RPMI7951 (cell line): ENCODE measurements around the gene NOX4. TPM values are rescaled to one million over a fixed set of nuclear protein-coding genes. Genes with fewer than 3 reads are reported as not detected.

Experiments
- DNase-seq: peaks from one replicate; pipeline ENCODE4 v3.0.0-alpha.2; 2012; ENCODE audit warnings: low read depth
- total RNA-seq: library from RNA; depleted of rRNA; stranded (reverse); fragments of >200 nt; shearing (Covaris generic); gene quantifications from 2 replicates; pipeline ENCODE4 v1.2.3, GENCODE V29; 2014; rRNA removed

NOX4 gene
- 0.24 and 2.1 TPM in 2 replicates for total RNA-seq

DNA sequence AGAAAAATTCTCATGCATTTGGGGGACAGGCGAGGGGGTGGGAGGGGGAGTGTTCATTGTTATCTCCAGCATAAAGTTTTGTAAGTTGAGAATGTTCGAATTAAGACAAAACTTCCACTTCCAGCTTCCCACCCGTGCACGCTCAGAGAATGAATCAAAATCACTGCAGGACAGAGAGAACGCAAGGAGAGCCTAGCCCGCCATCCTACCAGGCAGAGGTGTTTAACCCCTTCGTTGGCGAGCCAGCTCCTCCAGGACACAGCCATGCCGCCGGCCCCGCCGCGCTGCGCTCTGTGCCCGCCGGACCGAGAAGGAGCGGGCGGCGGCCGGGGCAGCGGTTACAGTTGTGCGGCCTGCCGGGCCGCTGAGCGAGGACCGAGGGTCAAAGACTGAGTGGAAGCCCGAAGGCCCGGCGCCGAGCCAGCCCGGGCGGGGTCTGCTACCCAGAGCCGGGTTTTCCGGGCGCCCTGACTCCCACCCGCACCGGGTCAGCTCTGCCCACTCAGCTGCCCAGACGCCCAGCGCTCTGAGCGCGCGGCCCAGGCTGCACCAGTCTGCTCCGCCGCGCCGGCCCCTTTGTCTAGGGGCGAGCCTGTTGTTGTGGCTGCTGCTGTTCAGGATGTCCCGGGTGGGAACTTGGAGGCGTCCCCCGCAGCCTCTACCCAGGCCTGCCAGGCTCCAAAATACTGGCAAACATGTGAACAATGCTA, at the start of gene NOX4:
NOX4 (minus strand) TSS at position 395 of the 710 bp plus-strand sequence; CDS start at position 266, 129 bp downstream.
- peak; percentile 40 for DNase-seq

DNA sequence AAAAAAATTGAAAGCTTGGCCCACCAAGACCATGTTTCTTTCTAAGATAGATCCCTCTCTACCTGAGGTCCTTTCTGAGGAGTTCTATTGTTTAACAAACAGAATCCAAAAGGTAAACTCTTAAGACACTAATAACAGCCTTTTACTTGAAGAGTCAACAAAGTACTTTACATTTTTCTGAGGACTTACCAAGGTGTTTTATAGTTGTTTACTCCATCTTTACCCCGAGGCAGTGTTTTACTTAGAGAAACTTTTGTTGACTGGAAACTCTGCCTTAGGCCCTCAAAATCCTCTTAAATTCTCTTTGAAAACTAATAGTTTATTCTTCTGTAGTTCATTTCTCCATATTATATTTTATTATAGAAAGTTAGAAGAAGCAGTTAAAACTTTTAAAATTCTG, 49.7 kb upstream of the NOX4 start:
- DNase-seq: no peak

GRCh38 chr11:89537936-89538335, 46.8 kb upstream of the NOX4 start:
- DNase-seq: no peak

GRCh38 chr11:89536926-89537325, 45.8 kb upstream of the NOX4 start:
- no peak for DNase-seq

DNA sequence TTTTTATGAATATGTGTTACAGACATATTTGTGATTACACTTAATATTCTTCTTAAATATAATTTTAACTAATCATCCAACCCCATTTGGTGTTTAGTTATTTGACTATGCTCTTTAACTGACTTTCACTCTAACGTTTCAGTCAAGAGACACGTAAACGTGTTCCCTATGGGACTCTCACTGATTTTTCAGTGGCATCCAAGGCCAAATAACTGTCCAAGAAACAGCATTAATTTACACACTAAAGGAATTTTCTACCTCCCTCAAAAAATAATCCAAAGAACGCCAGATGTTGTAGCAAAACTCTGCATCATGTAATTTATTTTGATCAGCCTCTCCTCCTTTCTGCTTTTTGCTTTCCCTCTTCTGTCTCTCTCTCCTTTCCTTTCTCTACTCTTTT, 44.0 kb upstream of the NOX4 start:
- DNase-seq: no peak

- DNase-seq: no peak
Observed at GRCh38 chr11:89529626-89530380, 38.6 kb upstream of the NOX4 start.

GRCh38 chr11:89521792-89522191, 30.6 kb upstream of the NOX4 start:
- DNase-seq: no peak

DNA sequence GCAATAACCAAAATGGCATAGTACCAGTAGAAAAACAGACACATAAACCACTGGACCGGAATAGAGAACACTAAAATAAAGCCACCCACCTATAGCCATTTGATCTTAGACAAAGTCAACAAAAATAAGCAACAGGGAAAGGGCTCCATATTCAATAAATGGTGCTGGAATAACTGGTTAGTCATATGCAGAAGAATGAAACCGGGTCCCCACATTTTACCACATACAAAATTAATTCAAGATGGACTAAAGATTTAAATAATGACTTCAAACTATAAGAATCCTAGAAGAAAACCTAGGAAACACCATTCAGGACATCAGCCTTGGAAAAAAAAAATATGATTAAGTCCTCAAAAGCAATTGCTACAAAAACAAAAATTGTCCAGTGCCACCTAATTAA, 30.1 kb upstream of the NOX4 start:
- no peak for DNase-seq

DNA sequence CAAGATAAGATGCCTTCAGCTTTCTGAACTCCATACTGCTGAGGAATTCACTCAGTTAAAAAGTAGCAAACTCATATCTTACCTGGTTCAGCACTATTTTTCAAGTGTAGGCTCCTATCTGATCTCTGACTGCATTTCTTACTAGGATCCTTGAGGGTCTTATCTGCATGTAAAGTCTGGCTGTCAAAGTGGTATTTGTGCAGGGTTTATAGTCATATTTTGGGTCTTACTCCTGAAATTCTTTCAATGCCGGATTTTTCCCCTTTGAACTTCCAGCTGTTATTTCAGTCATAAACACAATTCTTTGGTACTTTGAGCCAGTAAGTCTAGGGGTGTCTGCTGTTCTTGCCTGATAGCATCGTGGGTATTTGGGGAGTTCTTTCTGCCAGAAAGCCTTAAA, 25.3 kb upstream of the NOX4 start:
- DNase-seq: no peak

DNA sequence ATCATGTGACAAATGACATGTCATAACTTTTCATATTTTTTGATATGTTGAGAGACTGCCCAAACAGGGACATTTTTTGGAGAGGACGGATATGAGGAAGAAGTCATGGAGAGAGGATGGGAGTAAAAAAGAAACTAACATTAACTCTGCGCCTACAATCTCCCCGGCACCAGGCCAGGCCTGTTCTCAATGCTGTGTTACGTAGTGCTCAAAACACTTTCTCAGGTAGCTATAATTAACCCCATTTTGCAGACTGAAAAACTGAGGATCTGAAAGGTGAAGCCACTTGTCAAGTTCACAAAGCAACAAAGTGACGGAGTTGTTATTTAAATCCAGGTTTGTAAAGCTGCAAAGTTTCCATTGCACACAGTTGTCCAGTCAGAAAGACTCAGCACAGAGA, 17.4 kb upstream of the NOX4 start:
- no peak for DNase-seq

GRCh38 chr11:89504270-89504669, 13.1 kb upstream of the NOX4 start:
- no peak for DNase-seq

DNA sequence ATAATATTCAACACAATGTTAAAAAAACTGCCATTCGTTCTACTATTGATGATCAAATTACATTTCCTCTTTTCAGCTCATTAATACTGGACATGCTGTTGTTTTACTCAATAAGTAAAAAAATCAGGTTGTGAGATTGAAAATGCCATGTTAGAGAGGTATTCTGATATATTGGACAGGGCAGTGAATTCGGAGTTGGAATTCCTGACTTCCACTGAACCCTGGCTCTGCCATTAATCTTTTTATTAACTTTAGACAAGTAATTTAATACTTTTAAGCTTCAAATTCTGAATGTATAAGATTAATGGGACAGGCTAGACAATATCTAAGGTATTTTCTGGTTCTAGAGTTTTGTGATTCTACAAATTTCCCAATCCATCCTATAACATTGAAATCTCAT, 12.2 kb upstream of the NOX4 start:
- no peak for DNase-seq

GRCh38 chr11:89502301-89502700, 11.1 kb upstream of the NOX4 start:
- DNase-seq: no peak

DNA sequence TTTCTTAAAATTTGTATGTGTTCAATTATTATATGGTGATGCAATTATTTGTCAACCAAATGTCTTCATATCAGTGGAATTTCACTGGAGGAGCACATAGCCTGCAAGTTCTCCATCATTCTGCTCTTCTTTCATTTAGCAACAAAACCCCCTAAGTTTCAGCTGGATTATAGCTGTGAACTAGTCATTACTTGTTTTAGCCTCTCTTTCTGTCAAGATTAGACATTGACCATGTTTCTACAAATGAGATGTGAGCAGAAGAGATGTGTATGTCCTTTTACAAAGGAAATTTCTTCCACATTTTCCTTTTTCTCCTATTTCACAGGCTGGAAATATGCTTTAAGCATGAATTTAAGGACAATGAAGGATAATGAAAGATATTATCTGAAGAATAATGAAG, 9.2 kb upstream of the NOX4 start:
- DNase-seq: no peak

GRCh38 chr11:89498845-89499448, 7.8 kb upstream of the NOX4 start:
- no peak for DNase-seq

DNA sequence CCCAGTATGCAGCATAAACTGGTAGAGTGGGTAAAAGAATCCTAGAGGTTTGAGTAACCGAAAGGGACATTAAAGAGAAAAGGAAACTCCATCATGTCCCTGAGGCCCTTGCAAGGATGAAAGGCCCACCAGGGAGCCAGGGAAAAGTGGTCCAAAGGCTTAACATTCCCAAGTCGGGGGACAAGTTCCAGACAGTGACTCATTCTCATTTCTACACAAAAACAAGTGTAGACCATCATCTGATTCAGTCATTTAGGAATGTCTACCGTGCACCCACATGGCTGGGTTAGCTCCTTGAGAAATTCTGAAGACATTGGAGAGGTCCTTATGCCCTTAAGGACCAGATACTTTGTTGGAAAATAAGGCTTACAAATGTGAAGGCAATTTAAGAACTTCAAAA, 4.8 kb upstream of the NOX4 start:
- DNase-seq: peak; percentile 73

GRCh38 chr11:89493431-89493830, 2.3 kb upstream of the NOX4 start:
- DNase-seq: no peak

GRCh38 chr11:89490602-89490980, 584 bp downstream of the NOX4 start:
- no peak for DNase-seq

DNA sequence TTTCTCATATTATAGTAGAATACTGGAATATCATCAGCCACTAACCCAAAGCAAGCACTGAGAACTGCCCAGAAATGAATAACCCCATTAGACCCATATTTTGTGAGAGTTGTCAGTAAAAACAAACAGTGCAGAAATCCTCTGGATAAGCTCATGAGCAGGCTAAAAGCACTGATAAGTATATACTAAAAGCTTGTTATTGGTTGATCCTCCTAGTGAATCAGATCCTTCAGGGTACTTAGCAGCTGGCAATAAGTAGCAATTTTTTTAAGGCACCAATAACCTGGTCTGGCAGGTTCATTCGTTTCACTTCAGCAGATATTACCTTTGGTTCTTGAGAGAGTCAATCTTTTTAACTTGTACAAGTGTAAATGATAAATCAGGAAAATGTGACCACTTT, 1.2 kb downstream of the NOX4 start:
- no peak for DNase-seq

- no peak for DNase-seq
Observed at GRCh38 chr11:89487016-89487415, 4.2 kb downstream of the NOX4 start.

DNA sequence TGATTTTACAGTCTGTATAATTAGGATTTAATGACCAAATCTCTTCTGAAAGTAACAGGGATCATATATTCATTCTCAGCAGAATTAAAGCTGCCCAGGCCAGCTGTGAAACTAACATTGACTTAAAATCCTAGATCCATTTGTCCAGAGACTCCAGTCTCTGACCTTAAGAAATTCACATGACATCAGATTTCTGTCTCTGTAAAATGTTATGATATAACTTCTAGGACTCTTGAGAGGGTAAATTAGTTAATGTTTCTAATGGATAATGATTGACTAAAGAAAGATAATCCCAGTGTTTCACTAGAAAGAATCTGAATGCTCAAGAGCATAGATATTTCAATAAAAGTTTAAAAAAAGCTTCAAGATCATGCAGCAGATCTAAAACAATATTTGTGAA, 6.3 kb downstream of the NOX4 start:
- no peak for DNase-seq

GRCh38 chr11:89477175-89477574, 14.0 kb downstream of the NOX4 start:
- no peak for DNase-seq

DNA sequence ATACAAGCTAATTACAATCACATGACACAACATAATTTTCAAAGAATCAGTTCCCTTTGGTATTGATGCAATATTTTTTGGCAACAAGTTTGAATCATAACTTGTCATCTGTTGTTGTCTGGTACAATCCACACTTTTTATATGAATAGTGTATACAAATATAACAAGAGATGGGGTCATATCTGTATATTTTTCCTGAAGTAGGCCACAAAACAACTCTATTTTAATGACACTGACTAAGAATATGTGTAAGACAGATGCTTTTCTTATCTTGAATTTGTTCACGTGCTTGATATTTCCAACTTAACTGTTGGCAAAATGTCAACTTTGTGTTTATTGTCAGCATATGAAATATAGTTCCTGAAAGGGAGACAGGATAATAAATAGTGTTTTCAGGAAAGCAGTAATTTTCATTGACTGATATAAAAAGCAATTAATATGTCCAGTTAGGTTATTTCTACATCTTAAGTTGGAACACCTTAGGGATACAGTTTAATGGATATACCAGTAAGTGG, 27.9 kb downstream of the NOX4 start:
- no peak for DNase-seq
